Measurements from ENCODE around the gene EGLN3.

The EGLN3 gene

DNA sequence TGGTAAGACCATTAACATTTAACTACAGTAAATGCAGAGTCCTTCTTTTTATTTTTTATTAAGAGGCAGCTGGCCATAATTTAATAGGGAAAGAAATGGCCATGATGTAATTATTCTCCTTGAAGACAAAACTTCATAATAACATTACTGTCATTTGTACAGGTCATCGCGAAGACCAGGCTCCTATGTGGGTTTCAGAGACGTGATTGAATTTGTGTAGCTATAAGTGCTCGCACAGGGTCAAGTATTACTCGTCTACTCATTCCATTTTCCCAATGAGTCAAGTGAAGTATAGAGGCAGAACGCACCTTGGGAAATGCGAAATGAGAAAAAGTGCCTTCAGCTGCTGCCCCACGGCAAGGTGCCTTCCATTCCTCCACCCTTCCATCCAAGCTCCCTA, 40.4 kb downstream of the EGLN3 start:
- H3K79me2 ChIP-seq (ENCODE audit: low read length) = no peaks in the 10 kb centered on the region
- no peaks in the 10 kb centered on the region for H3K9me3 ChIP-seq (ENCODE audit: insufficient read depth, low read length)
- H3K4me3 ChIP-seq (ENCODE audit: low read length) = no peak overlapping the region
- H2AFZ ChIP-seq (ENCODE audit: low read depth, low read length) = no peak overlapping the region
- TF ChIP-seq, protein P1, sequence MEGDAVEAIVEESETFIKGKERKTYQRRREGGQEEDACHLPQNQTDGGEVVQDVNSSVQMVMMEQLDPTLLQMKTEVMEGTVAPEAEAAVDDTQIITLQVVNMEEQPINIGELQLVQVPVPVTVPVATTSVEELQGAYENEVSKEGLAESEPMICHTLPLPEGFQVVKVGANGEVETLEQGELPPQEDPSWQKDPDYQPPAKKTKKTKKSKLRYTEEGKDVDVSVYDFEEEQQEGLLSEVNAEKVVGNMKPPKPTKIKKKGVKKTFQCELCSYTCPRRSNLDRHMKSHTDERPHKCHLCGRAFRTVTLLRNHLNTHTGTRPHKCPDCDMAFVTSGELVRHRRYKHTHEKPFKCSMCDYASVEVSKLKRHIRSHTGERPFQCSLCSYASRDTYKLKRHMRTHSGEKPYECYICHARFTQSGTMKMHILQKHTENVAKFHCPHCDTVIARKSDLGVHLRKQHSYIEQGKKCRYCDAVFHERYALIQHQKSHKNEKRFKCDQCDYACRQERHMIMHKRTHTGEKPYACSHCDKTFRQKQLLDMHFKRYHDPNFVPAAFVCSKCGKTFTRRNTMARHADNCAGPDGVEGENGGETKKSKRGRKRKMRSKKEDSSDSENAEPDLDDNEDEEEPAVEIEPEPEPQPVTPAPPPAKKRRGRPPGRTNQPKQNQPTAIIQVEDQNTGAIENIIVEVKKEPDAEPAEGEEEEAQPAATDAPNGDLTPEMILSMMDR (IDR thresholded peaks at IDR 0.05; ENCODE audit: low read depth, low read length) = no peak
- TF ChIP-seq EZH2phosphoT487 (IDR thresholded peaks at IDR 0.05; ENCODE audit: low read depth) = no peak
- no peaks in the 10 kb centered on the region for H3K27me3 ChIP-seq (ENCODE audit: low read depth, low read length)
- H3K27ac ChIP-seq (ENCODE audit: low read length) = no peak overlapping the region
- no peaks in the 10 kb centered on the region for H3K4me1 ChIP-seq (ENCODE audit: low read length)
- no peak overlapping the region for H3K4me2 ChIP-seq (ENCODE audit: low read length)
- H3K36me3 ChIP-seq (replicated peaks; ENCODE audit: low read depth, low read length) = no peaks in the 10 kb centered on the region
- no peak overlapping the region for H3K9ac ChIP-seq (ENCODE audit: low read length)
- no peaks in the 10 kb centered on the region for H4K20me1 ChIP-seq (ENCODE audit: insufficient read depth, low read length)

DNA sequence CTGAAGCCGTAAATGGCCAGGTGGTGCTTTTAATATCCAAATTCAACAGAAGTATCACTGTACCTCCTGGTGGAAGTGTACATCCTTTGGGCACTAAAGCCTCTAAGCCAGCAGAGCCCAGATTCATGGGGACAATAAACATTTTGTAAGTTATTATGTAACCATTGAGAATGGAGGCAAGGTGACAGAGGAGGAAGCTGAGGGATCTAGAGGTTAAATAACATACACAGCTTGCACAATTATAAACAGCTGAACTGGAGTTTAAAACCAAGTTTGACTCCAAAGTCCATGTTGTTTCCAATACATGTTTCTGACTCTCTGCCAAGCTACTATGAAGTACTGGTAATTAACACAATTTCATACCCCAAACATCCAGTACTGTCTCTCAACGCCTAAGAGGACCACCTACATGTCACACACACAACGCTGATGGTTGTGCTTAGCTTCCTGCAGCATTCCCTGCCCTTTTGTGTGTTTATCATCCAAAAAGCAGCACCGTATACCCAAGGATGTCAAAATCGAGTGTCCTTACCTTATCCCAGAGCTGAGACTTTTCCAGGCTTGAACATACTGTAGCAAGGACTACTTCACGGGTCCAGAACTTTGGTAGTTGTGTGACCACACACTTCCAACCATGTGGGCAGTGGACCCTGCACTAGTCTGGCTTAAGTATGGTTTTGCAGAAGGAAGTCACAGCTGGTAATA, 41.3 kb downstream of the EGLN3 start:
- Histone ChIP-seq H3K27me3 (ENCODE audit: low read depth, low read length) (no peaks in the 10 kb centered on the region), H3K36me3 (replicated peaks; ENCODE audit: low read depth, low read length) (no peaks in the 10 kb centered on the region), H3K4me1 (ENCODE audit: low read length) (no peaks in the 10 kb centered on the region), H3K4me3 (ENCODE audit: low read length) (no peak overlapping the region), H2AFZ (ENCODE audit: low read depth, low read length) (no peak overlapping the region), H3K9me3 (ENCODE audit: insufficient read depth, low read length) (no peaks in the 10 kb centered on the region), H3K4me2 (ENCODE audit: low read length) (no peak overlapping the region), H3K79me2 (ENCODE audit: low read length) (no peaks in the 10 kb centered on the region), H4K20me1 (ENCODE audit: insufficient read depth, low read length) (no peaks in the 10 kb centered on the region), H3K9ac (ENCODE audit: low read length) (no peak overlapping the region), H3K27ac (ENCODE audit: low read length) (no peak overlapping the region)
- TF ChIP-seq, protein P1 (IDR thresholded peaks at IDR 0.05; ENCODE audit: low read depth, low read length) = no peak
- no peak for TF ChIP-seq EZH2phosphoT487 (IDR thresholded peaks at IDR 0.05; ENCODE audit: low read depth)

DNA sequence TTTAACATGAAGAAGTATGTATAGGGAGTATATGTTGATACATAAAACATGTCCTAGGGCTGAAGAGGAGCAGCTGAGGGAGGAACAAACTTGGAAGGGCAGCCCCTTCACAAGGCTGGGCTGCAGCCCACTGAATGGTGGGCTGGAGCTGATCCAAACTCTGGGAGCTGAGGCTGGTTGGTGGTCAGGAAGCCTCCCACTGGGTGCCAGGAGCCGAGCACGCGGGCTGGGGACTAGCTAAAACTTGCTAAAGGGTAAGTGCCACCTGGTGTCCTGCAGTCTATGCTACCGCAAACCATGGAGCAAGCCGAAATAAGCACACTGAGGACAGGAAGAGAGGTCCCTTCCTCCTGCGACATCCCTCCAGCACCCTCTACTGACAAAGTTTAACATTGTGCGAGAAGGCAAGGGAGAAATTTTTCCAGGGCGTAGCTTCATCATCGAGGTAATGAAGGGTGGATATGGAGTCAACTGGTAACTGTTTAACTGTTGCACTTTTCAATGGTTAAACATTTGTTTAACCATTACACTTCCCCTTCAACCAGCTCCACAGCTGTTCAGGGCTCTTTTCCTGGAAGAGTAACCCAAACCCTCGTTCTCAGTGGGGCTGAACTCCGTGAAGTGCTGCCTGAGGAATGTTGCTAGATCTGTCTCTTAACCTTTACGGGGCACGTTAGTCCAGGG, 42.2 kb downstream of the EGLN3 start:
- Histone ChIP-seq H3K36me3 (replicated peaks; ENCODE audit: low read depth, low read length) (no peaks in the 10 kb centered on the region), H3K4me2 (ENCODE audit: low read length) (no peak overlapping the region), H3K79me2 (ENCODE audit: low read length) (no peaks in the 10 kb centered on the region), H4K20me1 (ENCODE audit: insufficient read depth, low read length) (no peaks in the 10 kb centered on the region), H3K27ac (ENCODE audit: low read length) (no peak overlapping the region), H3K9ac (ENCODE audit: low read length) (no peak overlapping the region), H3K9me3 (ENCODE audit: insufficient read depth, low read length) (no peaks in the 10 kb centered on the region), H3K4me1 (ENCODE audit: low read length) (no peaks in the 10 kb centered on the region), H2AFZ (ENCODE audit: low read depth, low read length) (no peak overlapping the region), H3K4me3 (ENCODE audit: low read length) (no peak overlapping the region), H3K27me3 (ENCODE audit: low read depth, low read length) (no peaks in the 10 kb centered on the region)
- TF ChIP-seq, protein P1 (IDR thresholded peaks at IDR 0.05; ENCODE audit: low read depth, low read length) = peak; percentile 43
- TF ChIP-seq EZH2phosphoT487 (IDR thresholded peaks at IDR 0.05; ENCODE audit: low read depth) = no peak

DNA sequence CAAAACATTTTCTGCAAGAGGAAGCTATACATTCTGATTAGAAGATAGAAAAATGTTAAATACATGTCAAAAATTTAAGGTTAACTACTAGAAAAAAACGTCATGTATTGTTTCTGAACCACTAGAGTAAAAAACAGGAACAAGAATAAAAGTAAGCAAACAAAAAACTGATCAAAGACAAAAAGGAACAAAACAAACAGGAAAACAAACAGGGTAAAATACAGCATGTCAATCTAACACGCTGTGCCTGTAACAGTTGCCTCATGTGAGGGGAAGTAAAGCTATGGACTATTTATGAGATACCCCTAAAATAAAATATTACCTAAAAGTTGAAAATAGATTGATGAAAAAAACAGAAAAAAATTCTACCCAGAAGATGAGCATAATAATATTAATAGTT, 43.9 kb downstream of the EGLN3 start:
- H3K4me3 ChIP-seq (ENCODE audit: low read length) = no peak overlapping the region
- no peak overlapping the region for H3K9ac ChIP-seq (ENCODE audit: low read length)
- TF ChIP-seq, protein P1 (IDR thresholded peaks at IDR 0.05; ENCODE audit: low read depth, low read length) = no peak
- TF ChIP-seq EZH2phosphoT487 (IDR thresholded peaks at IDR 0.05; ENCODE audit: low read depth) = no peak
- no peak overlapping the region for H3K4me2 ChIP-seq (ENCODE audit: low read length)
- H3K4me1 ChIP-seq (ENCODE audit: low read length) = no peaks in the 10 kb centered on the region
- H2AFZ ChIP-seq (ENCODE audit: low read depth, low read length) = no peak overlapping the region
- no peaks in the 10 kb centered on the region for H3K27me3 ChIP-seq (ENCODE audit: low read depth, low read length)
- H3K9me3 ChIP-seq (ENCODE audit: insufficient read depth, low read length) = no peaks in the 10 kb centered on the region
- H3K79me2 ChIP-seq (ENCODE audit: low read length) = no peaks in the 10 kb centered on the region
- H3K36me3 ChIP-seq (replicated peaks; ENCODE audit: low read depth, low read length) = no peaks in the 10 kb centered on the region
- no peaks in the 10 kb centered on the region for H4K20me1 ChIP-seq (ENCODE audit: insufficient read depth, low read length)
- H3K27ac ChIP-seq (ENCODE audit: low read length) = no peak overlapping the region
